Liver (tissue), 9 donors: Measurements from ENCODE around the gene ATXN1. TPM values are rescaled to one million over a fixed set of nuclear protein-coding genes. Genes with fewer than 3 reads are reported as not detected.

Experiments used
- DNase-seq: peaks from one replicate; pipeline ENCODE4 v3.0.0-alpha.2; 2017; ENCODE audit warnings: low spot score
- H3K27ac ChIP-seq, 2 donors: one replicate each; pipeline ENCODE4 v1.7.0; 2013; ENCODE audit warnings: inconsistent platforms in 2 of 2, low read length in 2 of 2, control low read depth in 1 of 2, low read depth in 1 of 2, mild to moderate bottlenecking in 1 of 2
- H3K27me3 ChIP-seq, 4 donors: one replicate each; pipeline versions ENCODE4 v1.6.1 to v1.7.0; 2013; ENCODE audit warnings: low read length in 3 of 4, inconsistent platforms in 1 of 4, mild to moderate bottlenecking in 1 of 4, moderate library complexity in 1 of 4; ENCODE audit not compliant: control insufficient read depth in 4 of 4, insufficient read depth in 4 of 4
- H3K36me3 ChIP-seq, 4 donors: one replicate each; pipeline versions ENCODE4 v1.6.1 to v1.7.0; 2013; ENCODE audit warnings: low read length in 3 of 4, mild to moderate bottlenecking in 3 of 4, low read depth in 1 of 4, moderate library complexity in 1 of 4; ENCODE audit not compliant: control insufficient read depth in 4 of 4, insufficient read depth in 3 of 4
- H3K4me1 ChIP-seq, 4 donors: one replicate each; pipeline versions ENCODE4 v1.6.1 to v1.7.0; 2013; ENCODE audit warnings: low read length in 3 of 4, mild to moderate bottlenecking in 3 of 4, moderate library complexity in 1 of 4; ENCODE audit not compliant: control insufficient read depth in 4 of 4, insufficient read depth in 4 of 4
- H3K4me3 ChIP-seq, 3 donors: one replicate each; pipeline versions ENCODE4 v1.6.1 to v1.7.0; 2013; ENCODE audit warnings: low read length in 3 of 3, control low read depth in 1 of 3, low read depth in 1 of 3, mild to moderate bottlenecking in 1 of 3
- H3K9ac ChIP-seq, 2 donors: one replicate each; pipeline ENCODE4 v1.7.0; 2013; ENCODE audit warnings: low read length in 2 of 2, mild to moderate bottlenecking in 2 of 2, moderate library complexity in 2 of 2, control low read depth in 1 of 2, low read depth in 1 of 2
- H3K9me3 ChIP-seq, 4 donors: one replicate each; pipeline versions ENCODE4 v1.6.1 to v1.7.0; 2013; ENCODE audit warnings: low read length in 3 of 4; ENCODE audit not compliant: control insufficient read depth in 4 of 4
- ATF3 ChIP-seq: IDR thresholded peaks from 2 replicates; pipeline ENCODE4 v1.6.1; 2016; ENCODE audit warnings: antibody characterized with exemption
- CTCF ChIP-seq: fragments of 150-350 bp; IDR thresholded peaks from 2 replicates; pipeline ENCODE4 v1.5.1; 2017; ENCODE audit warnings: improper control_type of control experiment, low read depth, low read length; ENCODE audit not compliant: missing input control
- EGR1 ChIP-seq, 2 donors: IDR thresholded peaks; 2 replicates each; pipeline ENCODE4 v1.6.1; 2016 to 2018; ENCODE audit warnings: antibody characterized with exemption in 2 of 2, low read depth in 2 of 2
- FOXA1 ChIP-seq: IDR thresholded peaks from 2 replicates; pipeline ENCODE4 v1.6.1; 2016; ENCODE audit warnings: antibody characterized with exemption
- FOXA2 ChIP-seq: IDR thresholded peaks from 2 replicates; pipeline ENCODE4 v1.6.1; 2016; ENCODE audit warnings: antibody characterized with exemption
- GABPA ChIP-seq, 2 donors: IDR thresholded peaks in 1 of 2; conservative IDR thresholded peaks in 1 of 2; 2 replicates each; pipeline ENCODE4 v1.6.1; 2016; ENCODE audit warnings: antibody characterized with exemption in 2 of 2, mild to moderate bottlenecking in 1 of 2, moderate library complexity in 1 of 2
- HNF4A ChIP-seq, 2 donors: conservative IDR thresholded peaks; 2 replicates each; pipeline ENCODE4 v1.6.1; 2016; ENCODE audit warnings: antibody characterized with exemption in 2 of 2, mild to moderate bottlenecking in 2 of 2
- HNF4G ChIP-seq: IDR thresholded peaks from 2 replicates; pipeline ENCODE4 v1.6.1; 2016; ENCODE audit warnings: antibody characterized with exemption
- JUND ChIP-seq, 2 donors: IDR thresholded peaks; 2 replicates each; pipeline ENCODE4 v1.6.1; 2016; ENCODE audit warnings: antibody characterized with exemption in 2 of 2
- MAX ChIP-seq: IDR thresholded peaks from 2 replicates; pipeline ENCODE4 v1.6.1; 2016; ENCODE audit warnings: antibody characterized with exemption
- NR2F2 ChIP-seq: IDR thresholded peaks from 2 replicates; pipeline ENCODE4 v1.6.1; 2016; ENCODE audit warnings: antibody characterized with exemption
- RAD21 ChIP-seq, 2 donors: IDR thresholded peaks; 2 replicates each; pipeline ENCODE4 v1.6.1; 2016; ENCODE audit warnings: antibody characterized with exemption in 2 of 2, mild to moderate bottlenecking in 2 of 2
- REST ChIP-seq: IDR thresholded peaks from 2 replicates; pipeline ENCODE4 v1.6.1; 2016; ENCODE audit warnings: antibody characterized with exemption, mild to moderate bottlenecking
- RXRA ChIP-seq, 2 donors: IDR thresholded peaks; 2 replicates each; pipeline ENCODE4 v1.6.1; 2017 to 2018; ENCODE audit warnings: antibody characterized with exemption in 2 of 2, mild to moderate bottlenecking in 1 of 2
- SP1 ChIP-seq: IDR thresholded peaks from 2 replicates; pipeline ENCODE4 v1.6.1; 2018; ENCODE audit warnings: antibody characterized with exemption, mild to moderate bottlenecking
- TAF1 ChIP-seq: conservative IDR thresholded peaks from 2 replicates; pipeline ENCODE4 v1.6.1; 2016; ENCODE audit warnings: antibody characterized with exemption, mild to moderate bottlenecking
- YY1 ChIP-seq: IDR thresholded peaks from 2 replicates; pipeline ENCODE4 v1.6.1; 2016; ENCODE audit warnings: antibody characterized with exemption, mild to moderate bottlenecking
- ZBTB33 ChIP-seq: IDR thresholded peaks from 2 replicates; pipeline ENCODE4 v1.6.1; 2016; ENCODE audit warnings: antibody characterized with exemption
- WGBS: extraction: QIAGEN DNeasy Blood & Tissue Kit; methylation state at CpG from one replicate; pipeline ENCODE4 v1.1.7; 2013; 5-methylcytosine and 5-hydroxymethylcytosine counted together
- polyA plus RNA-seq, 2 donors: library from polyadenylated mRNA; stranded (reverse) in 1 of 2; unstranded in 1 of 2; fragments of 200-250 nt in 1 of 2; fragments of >200 nt in 1 of 2; fragmentation: Nextera tagmentation in 1 of 2; extraction: Ambion mirVana in 1 of 2; gene quantifications; one replicate each; pipeline versions ENCODE4 v1.2.1 to v1.2.3, GENCODE V29; 2013 to 2015
- total RNA-seq, 2 donors: library from RNA; depleted of rRNA; stranded (reverse); fragments of >200 nt; gene quantifications; one replicate each; pipeline ENCODE4 v1.2.3, GENCODE V29; 2014
- donor health status: healthy.
- donor health status: healthy.
- donor health status: healthy.
- donor health status: healthy.
- donor health status: healthy.

ATXN1 gene
- total and polyA plus RNA-seq, 4 donors = 4.3 to 29.7 (median 8.2) TPM

- 94% methylated on average over 2 of the region's 2 CpGs for WGBS
- TF ChIP-seq CTCF (no peak), YY1 (no peak), HNF4G (no peak), SP1 (no peak), TAF1 (no peak), FOXA2 (no peak), ZBTB33 (no peak), GABPA (IDR thresholded peaks at IDR 0.05 in 1 of 2, conservative IDR thresholded peaks at IDR 0.05 in 1 of 2) (no peak), EGR1 (IDR thresholded peaks at IDR 0.05; ENCODE audit: low read depth in 2 of 2) (no peak), JUND (IDR thresholded peaks at IDR 0.05) (no peak), REST (no peak), RXRA (IDR thresholded peaks at IDR 0.05) (no peak), RAD21 (IDR thresholded peaks at IDR 0.05) (no peak), MAX (no peak), ATF3 (no peak), FOXA1 (no peak), HNF4A (conservative IDR thresholded peaks at IDR 0.05) (no peak), NR2F2 (no peak)
- Histone ChIP-seq H3K4me3 (no peak overlapping the region), H3K9me3 (no peaks in the 10 kb centered on the region), H3K4me1 (no peaks in the 10 kb centered on the region), H3K27ac (no peak overlapping the region), H3K36me3 (peaks cover 3 to 20% (median 14%) of the 10 kb centered on the region in 4 donors), H3K9ac (no peak overlapping the region), H3K27me3 (no peaks in the 10 kb centered on the region)
- DNase-seq = no peak
Observed at GRCh38 chr6:16324184-16324583, 437.1 kb downstream of the ATXN1 start.
